ENCODE data around the gene FSTL1. TPM values are rescaled to one million over a fixed set of nuclear protein-coding genes. Genes with fewer than 3 reads are reported as not detected.

Gene FSTL1
- polyA plus RNA-seq, 1 of the 3 experiments (the other 2 are of a cell fraction), result 329 TPM

DNA sequence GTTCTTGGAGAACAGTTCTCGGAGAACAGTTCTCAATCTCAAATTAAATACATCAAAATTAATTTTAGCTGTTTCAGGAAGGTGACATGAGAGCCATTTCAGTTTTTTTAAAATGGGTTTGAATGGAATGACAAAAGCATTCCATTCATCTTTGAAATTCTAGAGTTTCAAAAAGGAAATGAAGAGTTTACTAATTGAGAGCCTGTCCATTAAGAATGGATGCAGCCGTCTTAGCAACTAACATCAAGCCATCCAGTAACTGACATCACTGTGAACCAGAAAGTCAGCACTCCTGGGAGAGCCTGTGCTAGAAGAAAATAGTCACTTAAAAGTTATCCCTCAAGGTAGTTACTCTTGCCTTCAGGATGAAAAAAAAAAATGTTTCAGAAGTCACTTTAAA lies 47.0 kb upstream of the FSTL1 start:
- H4K20me1 ChIP-seq (ENCODE audit: insufficient read depth), result no peaks in the 10 kb centered on the region
- 0 out of 2 replicates have a peak, but pooled peaks have one; percentile 4 for TF ChIP-seq POLR2AphosphoS5 (IDR thresholded peaks at IDR 0.05; ENCODE audit: low read depth, low read length)
- TF ChIP-seq GABPA (IDR thresholded peaks at IDR 0.05; ENCODE audit: low read depth), result no peak
- TF ChIP-seq JUND (IDR thresholded peaks at IDR 0.05), result no peak
- TF ChIP-seq YY1 (IDR thresholded peaks at IDR 0.05; ENCODE audit: low read depth), result no peak
- H2AFZ ChIP-seq (ENCODE audit: low read depth), result no peak overlapping the region
- ChIA-PET POLR2A (no interaction called here), CTCF (no interaction called here)
- no peak for DNase-seq
- peak overlapping the region; percentile 64 to 95; a peak in 3 of 4 replicates for H3K27ac ChIP-seq (ENCODE audit: low read depth in 2 of 2, low read length in 1 of 2)
- H3K9me2 ChIP-seq, result no peaks in the 10 kb centered on the region
- 31% methylated on average over 2 of the region's 2 CpGs for WGBS (ENCODE audit: low lambda C conversion rate)
- H3K79me2 ChIP-seq (ENCODE audit: insufficient read depth), result no peaks in the 10 kb centered on the region
- H3K36me3 ChIP-seq (replicated peaks in 1 of 2; ENCODE audit: control insufficient read depth in 1 of 2, insufficient read depth in 2 of 2, low read length in 1 of 2), result no peaks in the 10 kb centered on the region
- H3K4me2 ChIP-seq, result peak overlapping the region; percentile 72; the same call in 1 of the 2 replicates
- peak overlapping the region; percentile 71 for H3K9ac ChIP-seq
- H3K27me3 ChIP-seq (ENCODE audit: insufficient read depth), result no peaks in the 10 kb centered on the region
- H3F3A ChIP-seq (replicated peaks; ENCODE audit: insufficient read depth), result peaks cover 41% of the 10 kb centered on the region
- H3K4me1 ChIP-seq (ENCODE audit: control insufficient read depth in 1 of 2, insufficient read depth in 2 of 2, low read depth in 1 of 2, low read length in 1 of 2), result peaks cover 0 to 29% of the 10 kb centered on the region in 2 experiments; a peak in 3 of 4 replicates
- H3K4me3 ChIP-seq (ENCODE audit: low read depth in 2 of 2, low read length in 1 of 2), result peak overlapping the region in 1 of 2 experiments; percentile 25; a peak in 2 of 4 replicates
- H3K9me3 ChIP-seq, result peaks cover 3% of the 10 kb centered on the region; the same call in 1 of the 2 replicates

DNA sequence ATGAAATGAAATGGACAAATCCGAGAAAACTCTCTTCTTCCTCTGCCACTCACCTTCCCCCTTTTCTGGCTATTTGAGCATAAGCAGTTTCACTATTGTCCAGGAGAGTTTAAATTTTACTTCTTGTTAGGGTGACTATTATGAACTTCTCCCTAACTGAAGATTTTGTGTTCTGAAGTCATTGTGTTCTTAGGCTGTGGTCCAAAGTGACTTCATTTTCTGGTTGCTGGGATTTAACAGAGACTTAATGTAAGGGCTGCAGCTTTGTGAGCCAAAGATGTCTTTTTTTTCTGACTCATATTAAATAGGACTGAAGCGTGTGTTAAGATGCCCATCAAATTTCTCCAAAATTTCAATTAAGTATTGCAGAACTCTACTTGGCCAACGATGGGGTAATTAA lies 46.5 kb upstream of the FSTL1 start:
- Histone ChIP-seq H3K4me2 (peak overlapping the region; percentile 72), H2AFZ (ENCODE audit: low read depth) (no peak overlapping the region)
- CTCF ChIA-PET, result no interaction called here
- TF ChIP-seq RCOR1 (IDR thresholded peaks at IDR 0.05; ENCODE audit: low read length) (no peak), SIN3A (IDR thresholded peaks at IDR 0.05; ENCODE audit: borderline replicate concordance, low read depth, low read length) (no peak), RAD21 (IDR thresholded peaks at IDR 0.05; ENCODE audit: low read length) (no peak), TAF1 (IDR thresholded peaks at IDR 0.05; ENCODE audit: borderline replicate concordance, low read depth, low read length) (peak; percentile 27; the same call in 1 of the 2 replicates), EZH2phosphoT487 (IDR thresholded peaks at IDR 0.05; ENCODE audit: borderline replicate concordance, low read depth) (no peak), MEF2A (IDR thresholded peaks at IDR 0.05; ENCODE audit: borderline replicate concordance, low read depth) (no peak), JUND (IDR thresholded peaks at IDR 0.05) (peak; percentile 82), CHD2 (IDR thresholded peaks at IDR 0.05; ENCODE audit: low read length, partially characterized antibody) (no peak), TCF12 (IDR thresholded peaks at IDR 0.05) (peak; percentile 83), RFX5 (IDR thresholded peaks at IDR 0.05; ENCODE audit: low read length) (no peak), NFIC (IDR thresholded peaks at IDR 0.05; ENCODE audit: borderline replicate concordance) (peak; percentile 95), GABPA (IDR thresholded peaks at IDR 0.05; ENCODE audit: low read depth) (no peak), SMC3 (IDR thresholded peaks at IDR 0.05; ENCODE audit: low read depth, low read length) (no peak), POLR2AphosphoS5 (IDR thresholded peaks at IDR 0.05; ENCODE audit: low read depth, low read length) (peak; percentile 24; the same call in 1 of the 2 replicates), TEAD4 (IDR thresholded peaks at IDR 0.05; ENCODE audit: borderline replicate concordance, insufficient read depth) (peak; percentile 65; the same call in 1 of the 2 replicates)
- TF ChIP-seq, protein P1, sequence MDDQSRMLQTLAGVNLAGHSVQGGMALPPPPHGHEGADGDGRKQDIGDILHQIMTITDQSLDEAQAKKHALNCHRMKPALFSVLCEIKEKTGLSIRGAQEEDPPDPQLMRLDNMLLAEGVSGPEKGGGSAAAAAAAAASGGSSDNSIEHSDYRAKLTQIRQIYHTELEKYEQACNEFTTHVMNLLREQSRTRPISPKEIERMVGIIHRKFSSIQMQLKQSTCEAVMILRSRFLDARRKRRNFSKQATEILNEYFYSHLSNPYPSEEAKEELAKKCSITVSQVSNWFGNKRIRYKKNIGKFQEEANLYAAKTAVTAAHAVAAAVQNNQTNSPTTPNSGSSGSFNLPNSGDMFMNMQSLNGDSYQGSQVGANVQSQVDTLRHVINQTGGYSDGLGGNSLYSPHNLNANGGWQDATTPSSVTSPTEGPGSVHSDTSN (IDR thresholded peaks at IDR 0.05), result peak; percentile 63; the same call in 1 of the 2 replicates
- TF ChIP-seq, protein P2, sequence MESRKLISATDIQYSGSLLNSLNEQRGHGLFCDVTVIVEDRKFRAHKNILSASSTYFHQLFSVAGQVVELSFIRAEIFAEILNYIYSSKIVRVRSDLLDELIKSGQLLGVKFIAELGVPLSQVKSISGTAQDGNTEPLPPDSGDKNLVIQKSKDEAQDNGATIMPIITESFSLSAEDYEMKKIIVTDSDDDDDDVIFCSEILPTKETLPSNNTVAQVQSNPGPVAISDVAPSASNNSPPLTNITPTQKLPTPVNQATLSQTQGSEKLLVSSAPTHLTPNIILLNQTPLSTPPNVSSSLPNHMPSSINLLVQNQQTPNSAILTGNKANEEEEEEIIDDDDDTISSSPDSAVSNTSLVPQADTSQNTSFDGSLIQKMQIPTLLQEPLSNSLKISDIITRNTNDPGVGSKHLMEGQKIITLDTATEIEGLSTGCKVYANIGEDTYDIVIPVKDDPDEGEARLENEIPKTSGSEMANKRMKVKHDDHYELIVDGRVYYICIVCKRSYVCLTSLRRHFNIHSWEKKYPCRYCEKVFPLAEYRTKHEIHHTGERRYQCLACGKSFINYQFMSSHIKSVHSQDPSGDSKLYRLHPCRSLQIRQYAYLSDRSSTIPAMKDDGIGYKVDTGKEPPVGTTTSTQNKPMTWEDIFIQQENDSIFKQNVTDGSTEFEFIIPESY (IDR thresholded peaks at IDR 0.05; ENCODE audit: borderline replicate concordance, low read depth), result no peak; the same call in 1 of the 2 replicates
- TF ChIP-seq, protein P3, sequence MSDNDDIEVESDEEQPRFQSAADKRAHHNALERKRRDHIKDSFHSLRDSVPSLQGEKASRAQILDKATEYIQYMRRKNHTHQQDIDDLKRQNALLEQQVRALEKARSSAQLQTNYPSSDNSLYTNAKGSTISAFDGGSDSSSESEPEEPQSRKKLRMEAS (IDR thresholded peaks at IDR 0.05; ENCODE audit: low read depth), result no peak
- TF ChIP-seq, protein P4, sequence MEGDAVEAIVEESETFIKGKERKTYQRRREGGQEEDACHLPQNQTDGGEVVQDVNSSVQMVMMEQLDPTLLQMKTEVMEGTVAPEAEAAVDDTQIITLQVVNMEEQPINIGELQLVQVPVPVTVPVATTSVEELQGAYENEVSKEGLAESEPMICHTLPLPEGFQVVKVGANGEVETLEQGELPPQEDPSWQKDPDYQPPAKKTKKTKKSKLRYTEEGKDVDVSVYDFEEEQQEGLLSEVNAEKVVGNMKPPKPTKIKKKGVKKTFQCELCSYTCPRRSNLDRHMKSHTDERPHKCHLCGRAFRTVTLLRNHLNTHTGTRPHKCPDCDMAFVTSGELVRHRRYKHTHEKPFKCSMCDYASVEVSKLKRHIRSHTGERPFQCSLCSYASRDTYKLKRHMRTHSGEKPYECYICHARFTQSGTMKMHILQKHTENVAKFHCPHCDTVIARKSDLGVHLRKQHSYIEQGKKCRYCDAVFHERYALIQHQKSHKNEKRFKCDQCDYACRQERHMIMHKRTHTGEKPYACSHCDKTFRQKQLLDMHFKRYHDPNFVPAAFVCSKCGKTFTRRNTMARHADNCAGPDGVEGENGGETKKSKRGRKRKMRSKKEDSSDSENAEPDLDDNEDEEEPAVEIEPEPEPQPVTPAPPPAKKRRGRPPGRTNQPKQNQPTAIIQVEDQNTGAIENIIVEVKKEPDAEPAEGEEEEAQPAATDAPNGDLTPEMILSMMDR (IDR thresholded peaks at IDR 0.05), result no peak
- TF ChIP-seq, protein P5, sequence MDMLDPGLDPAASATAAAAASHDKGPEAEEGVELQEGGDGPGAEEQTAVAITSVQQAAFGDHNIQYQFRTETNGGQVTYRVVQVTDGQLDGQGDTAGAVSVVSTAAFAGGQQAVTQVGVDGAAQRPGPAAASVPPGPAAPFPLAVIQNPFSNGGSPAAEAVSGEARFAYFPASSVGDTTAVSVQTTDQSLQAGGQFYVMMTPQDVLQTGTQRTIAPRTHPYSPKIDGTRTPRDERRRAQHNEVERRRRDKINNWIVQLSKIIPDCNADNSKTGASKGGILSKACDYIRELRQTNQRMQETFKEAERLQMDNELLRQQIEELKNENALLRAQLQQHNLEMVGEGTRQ (IDR thresholded peaks at IDR 0.05; ENCODE audit: borderline replicate concordance, low read depth, low read length), result no peak

More for the DNA sequence above, 46.5 kb upstream of the FSTL1 start:
- H3K9me3 ChIP-seq, result peaks cover 3% of the 10 kb centered on the region; the same call in 1 of the 2 replicates
- DNase-seq, result no peak
- no peaks in the 10 kb centered on the region for H3K36me3 ChIP-seq (replicated peaks in 1 of 2; ENCODE audit: control insufficient read depth in 1 of 2, insufficient read depth in 2 of 2, low read length in 1 of 2)
- H3K79me2 ChIP-seq (ENCODE audit: insufficient read depth), result no peaks in the 10 kb centered on the region
- peak overlapping the region; percentile 3 to 25; a peak in 3 of 4 replicates for H3K4me3 ChIP-seq (ENCODE audit: low read depth in 2 of 2, low read length in 1 of 2)
- peak overlapping the region; percentile 71 for H3K9ac ChIP-seq
- POLR2A ChIA-PET, result no interaction called here
- no peaks in the 10 kb centered on the region for H4K20me1 ChIP-seq (ENCODE audit: insufficient read depth)
- WGBS (ENCODE audit: low lambda C conversion rate), result 7% methylated on average over 3 of the region's 3 CpGs
- peak overlapping the region; percentile 64 to 95 for H3K27ac ChIP-seq (ENCODE audit: low read depth in 2 of 2, low read length in 1 of 2)
- H3K4me1 ChIP-seq (ENCODE audit: control insufficient read depth in 1 of 2, insufficient read depth in 2 of 2, low read depth in 1 of 2, low read length in 1 of 2), result peaks cover 0 to 29% of the 10 kb centered on the region in 2 experiments; a peak in 3 of 4 replicates
- H3K9me2 ChIP-seq, result no peaks in the 10 kb centered on the region
- peaks cover 41% of the 10 kb centered on the region for H3F3A ChIP-seq (replicated peaks; ENCODE audit: insufficient read depth)
- H3K27me3 ChIP-seq (ENCODE audit: insufficient read depth), result no peaks in the 10 kb centered on the region

Data from SK-N-SH (cell line).